NT2/D1 (cell line): ENCODE measurements around the gene ITGB2.

Experiments used
- DNase-seq: peaks from one replicate; pipeline ENCODE4 v3.0.0-alpha.2; 2011; ENCODE audit warnings: low read depth, low spot score
- H3K27me3 ChIP-seq: 2 replicates; pipeline ENCODE4 v1.6.0; 2011; ENCODE audit warnings: mild to moderate bottlenecking; ENCODE audit not compliant: insufficient read length, insufficient read depth
- H3K36me3 ChIP-seq: 2 replicates; pipeline ENCODE4 v1.6.1; 2011; ENCODE audit warnings: mild to moderate bottlenecking, low read length, mixed read lengths; ENCODE audit not compliant: insufficient read depth, insufficient read length
- H3K4me1 ChIP-seq: 2 replicates; pipeline ENCODE4 v1.5.1; 2011; ENCODE audit not compliant: insufficient read depth, insufficient read length
- H3K4me3 ChIP-seq: 2 replicates; pipeline ENCODE4 v1.5.1; 2011; ENCODE audit warnings: low read depth; ENCODE audit not compliant: insufficient read length
- H3K9ac ChIP-seq: 2 replicates; pipeline ENCODE4 v1.6.0; 2011; ENCODE audit warnings: low read depth; ENCODE audit not compliant: insufficient read length
- H3K9me3 ChIP-seq: 2 replicates; pipeline ENCODE4 v1.5.1; 2011; ENCODE audit warnings: mild to moderate bottlenecking, low read length; ENCODE audit not compliant: insufficient read depth
- SUZ12 ChIP-seq: IDR thresholded peaks from 2 replicates; pipeline ENCODE4 v1.6.1; 2011; ENCODE audit not compliant: insufficient read length, insufficient read depth; ENCODE audit errors: extremely low read depth
- YY1 ChIP-seq: IDR thresholded peaks from 2 replicates; pipeline ENCODE4 v1.6.1; 2011; ENCODE audit not compliant: insufficient read length, insufficient read depth
- ZNF274 ChIP-seq: IDR thresholded peaks from 2 replicates; pipeline ENCODE4 v1.6.1; 2011; ENCODE audit warnings: mild to moderate bottlenecking, low read depth, low read length

ITGB2 gene

DNA sequence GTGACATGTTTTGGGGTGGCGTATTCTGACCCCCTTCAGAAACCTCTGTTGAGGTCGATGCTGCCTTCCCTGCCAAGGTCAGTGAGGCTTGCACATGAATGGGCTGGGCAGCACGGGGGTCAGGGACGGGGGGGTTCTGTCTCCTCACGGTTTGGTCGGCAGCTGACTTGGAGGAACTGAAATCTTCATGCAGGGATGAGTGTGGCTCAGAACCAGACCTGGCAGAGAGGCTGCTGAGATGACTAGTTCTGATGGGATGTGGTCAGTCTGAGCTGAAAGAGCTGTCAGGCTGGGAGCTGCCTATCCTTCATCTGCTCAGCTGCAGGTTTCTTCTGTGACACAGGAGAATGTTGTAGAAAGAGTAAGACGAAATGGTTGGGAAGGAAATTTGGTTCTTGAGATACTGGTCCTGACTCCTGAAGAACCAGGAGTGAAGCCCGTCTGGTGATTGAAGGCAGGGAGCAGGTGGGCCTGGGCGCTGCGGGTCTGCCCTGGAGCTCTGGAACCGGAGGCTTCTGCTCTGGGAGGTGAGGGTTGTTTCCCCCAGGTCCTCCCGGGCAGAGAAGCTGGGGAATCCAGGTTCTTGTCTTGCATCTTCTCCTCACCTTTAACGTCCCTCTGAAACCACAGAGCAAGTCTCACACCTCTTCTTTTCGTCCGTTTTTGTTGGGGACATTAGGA is 22.4 kb upstream of the ITGB2 start:
- H3K9me3 ChIP-seq, result no peaks in the 10 kb centered on the region
- DNase-seq, result no peak
- peaks cover 80% of the 10 kb centered on the region for H3K36me3 ChIP-seq
- no peaks in the 10 kb centered on the region for H3K27me3 ChIP-seq
- TF ChIP-seq SUZ12 (no peak), ZNF274 (no peak), YY1 (no peak)
- H3K9ac ChIP-seq, result no peak overlapping the region
- H3K4me3 ChIP-seq, result no peak overlapping the region
- H3K4me1 ChIP-seq, result peaks cover 8% of the 10 kb centered on the region

DNA sequence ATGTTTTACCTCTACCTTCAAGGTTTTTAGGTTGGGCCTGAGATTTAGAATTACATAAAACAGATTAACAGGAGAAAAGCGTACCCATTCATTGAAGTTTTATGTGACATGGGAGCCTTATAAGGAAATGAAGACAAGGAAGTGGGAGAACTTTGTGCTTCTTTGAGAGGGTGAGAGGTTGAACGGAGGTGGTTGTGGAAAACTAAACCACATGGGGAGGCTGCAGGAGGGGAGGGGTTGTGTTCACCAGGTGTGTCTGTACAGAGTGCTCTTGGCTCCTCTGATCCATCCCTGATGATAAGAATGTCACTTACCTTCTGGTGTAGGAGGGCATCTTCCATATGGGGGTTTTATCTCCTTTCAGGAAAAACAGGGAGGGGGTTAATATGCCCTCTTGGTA is 21.9 kb upstream of the ITGB2 start:
- Histone ChIP-seq H3K4me1 (peaks cover 8% of the 10 kb centered on the region), H3K9ac (no peak overlapping the region), H3K27me3 (no peaks in the 10 kb centered on the region), H3K36me3 (peaks cover 78% of the 10 kb centered on the region), H3K9me3 (no peaks in the 10 kb centered on the region), H3K4me3 (no peak overlapping the region)
- TF ChIP-seq ZNF274 (no peak), SUZ12 (no peak), YY1 (no peak)
- DNase-seq, result no peak

DNA sequence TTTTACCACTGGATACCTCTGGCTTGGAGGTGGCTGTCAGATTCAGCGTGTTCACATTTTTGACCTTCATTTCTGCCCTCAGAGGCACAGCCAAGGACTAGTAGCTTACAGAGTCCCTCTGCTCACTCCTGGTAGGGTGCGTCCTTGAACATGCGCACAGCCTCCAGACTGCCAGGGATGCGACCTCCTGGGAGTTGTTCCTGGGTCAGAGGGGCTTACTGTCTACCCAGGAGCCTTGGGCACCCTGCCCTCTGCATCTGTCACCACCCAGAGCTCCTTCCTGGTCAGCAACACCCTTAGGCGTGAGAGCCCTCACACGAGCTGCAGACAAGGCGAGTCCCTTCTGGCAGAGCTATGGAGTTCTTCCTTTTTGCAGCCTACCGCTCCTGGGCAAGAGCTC is 20.9 kb upstream of the ITGB2 start:
- H3K36me3 ChIP-seq, result peaks cover 68% of the 10 kb centered on the region
- H3K4me3 ChIP-seq, result no peak overlapping the region
- H3K9me3 ChIP-seq, result no peaks in the 10 kb centered on the region
- peaks cover 8% of the 10 kb centered on the region for H3K4me1 ChIP-seq
- TF ChIP-seq ZNF274 (no peak), YY1 (no peak), SUZ12 (no peak)
- no peak for DNase-seq
- H3K27me3 ChIP-seq, result no peaks in the 10 kb centered on the region
- peak overlapping the region; percentile 99 for H3K9ac ChIP-seq

DNA sequence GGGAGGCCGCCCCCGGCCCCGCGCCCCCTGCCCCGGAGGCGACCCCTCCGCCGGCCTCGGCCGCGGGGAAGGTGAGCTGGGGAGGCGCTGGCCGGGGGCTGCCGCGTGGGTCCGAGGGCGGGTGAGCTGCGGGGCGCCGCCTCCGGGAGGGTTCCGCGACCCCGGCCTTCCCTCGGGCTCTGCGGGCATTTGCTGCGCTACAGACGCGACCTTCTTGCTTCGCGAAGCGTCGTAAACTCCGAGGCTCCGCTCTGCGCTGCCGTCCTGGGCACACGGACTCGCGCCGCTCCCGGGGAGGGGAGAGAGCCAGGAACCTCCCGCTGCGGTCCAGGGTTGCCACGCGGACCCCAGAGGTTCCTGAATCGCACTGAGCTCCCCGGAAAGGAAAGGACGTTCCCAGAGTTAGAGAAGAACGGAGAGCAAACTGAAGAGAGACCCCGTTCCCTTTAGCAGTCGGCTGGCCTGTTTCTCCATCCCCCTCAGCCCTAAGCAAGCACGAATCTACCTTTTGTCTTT is 19.5 kb upstream of the ITGB2 start:
- TF ChIP-seq SUZ12, result no peak
- no peak for TF ChIP-seq ZNF274
- no peak for TF ChIP-seq YY1
- DNase-seq, result no peak
- H3K27me3 ChIP-seq, result no peaks in the 10 kb centered on the region
- peaks cover 58% of the 10 kb centered on the region for H3K36me3 ChIP-seq
- H3K4me3 ChIP-seq, result peak overlapping the region; percentile 91
- H3K4me1 ChIP-seq, result peaks cover 5% of the 10 kb centered on the region
- peak overlapping the region; percentile 99 for H3K9ac ChIP-seq
- no peaks in the 10 kb centered on the region for H3K9me3 ChIP-seq

DNA sequence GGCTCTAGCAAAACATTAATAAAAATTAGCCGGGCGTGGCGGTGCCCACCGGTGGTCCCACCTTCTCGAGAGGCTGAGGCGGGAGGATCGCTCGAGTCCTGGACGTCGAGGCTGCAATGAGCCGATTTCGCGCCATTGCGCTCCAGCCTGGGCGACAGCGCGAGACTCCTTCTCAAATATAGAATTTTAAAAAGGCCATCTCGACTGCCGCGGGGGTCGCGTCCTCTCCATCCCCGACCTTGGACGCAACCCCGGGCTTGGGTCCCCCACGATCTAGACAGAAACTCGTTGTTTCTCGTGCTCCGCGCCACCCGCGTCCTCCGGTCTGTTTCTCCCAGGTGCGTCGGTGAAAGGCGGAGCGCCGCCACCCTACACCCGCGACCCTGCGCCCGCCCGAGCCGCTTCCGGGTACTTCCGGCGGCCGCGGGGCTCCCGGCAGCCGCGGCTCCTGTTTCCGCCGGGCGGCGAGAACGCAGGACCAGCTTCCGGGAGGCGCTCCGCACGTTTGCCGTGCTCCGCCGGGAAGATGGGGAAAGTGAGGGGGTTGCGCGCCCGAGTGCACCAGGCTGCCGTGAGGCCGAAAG is 18.9 kb upstream of the ITGB2 start, which contains the start of gene SLX9:
TSS of gene SLX9 (plus strand) at position 498 of the 584 bp plus-strand sequence. CDS start at position 527, 29 bp downstream.
- DNase-seq, result peak; percentile 89
- Histone ChIP-seq H3K4me1 (peaks cover 5% of the 10 kb centered on the region), H3K9ac (peak within 1 kb of the TSS; percentile 99)

DNA sequence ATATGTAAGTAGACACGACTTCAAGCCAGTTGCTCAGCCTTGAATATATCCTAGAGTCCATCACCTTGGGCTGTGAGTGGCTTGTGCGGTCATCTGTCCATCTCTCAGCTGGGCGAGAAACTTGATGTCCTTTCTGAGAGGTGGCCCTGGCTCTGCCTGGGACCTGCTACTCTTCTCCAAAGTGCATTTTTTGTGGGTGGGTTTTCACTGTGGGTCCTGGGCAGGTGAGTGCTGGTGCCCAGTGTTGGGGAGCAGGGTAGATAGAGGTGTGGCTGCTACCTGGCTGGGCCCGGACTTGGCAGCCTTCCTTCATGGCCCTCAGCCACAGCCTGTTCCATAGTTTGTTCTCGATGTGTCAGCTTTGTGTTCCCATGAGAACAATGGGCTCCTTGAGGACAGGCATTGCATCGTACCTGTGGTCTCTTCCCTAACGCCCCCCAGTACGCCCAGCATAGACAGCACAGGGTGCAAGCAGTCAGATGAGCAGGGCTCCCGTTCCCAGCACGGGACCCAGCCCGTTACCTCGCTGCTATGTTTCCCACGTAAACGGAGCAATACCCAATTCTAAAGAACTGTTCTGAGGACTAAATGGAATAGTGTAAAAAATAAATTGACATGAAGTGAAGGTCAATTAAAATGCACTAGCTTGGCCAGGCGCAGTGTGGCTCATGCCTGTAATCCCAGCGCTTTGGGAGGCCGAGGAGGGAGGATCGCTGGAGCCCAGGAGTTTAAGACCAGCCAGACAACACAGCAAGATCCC is 18.3 kb upstream of the ITGB2 start:
- H3K9ac ChIP-seq, result peak overlapping the region; percentile 99
- TF ChIP-seq ZNF274, result no peak
- peaks cover 4% of the 10 kb centered on the region for H3K27me3 ChIP-seq
- DNase-seq, result no peak
- peaks cover 50% of the 10 kb centered on the region for H3K36me3 ChIP-seq
- peak overlapping the region; percentile 91 for H3K4me3 ChIP-seq
- H3K4me1 ChIP-seq, result peaks cover 5% of the 10 kb centered on the region
- H3K9me3 ChIP-seq, result no peaks in the 10 kb centered on the region

More for the DNA sequence above, 18.9 kb upstream of the ITGB2 start, which contains the start of gene SLX9:
- peaks cover 52% of the 10 kb centered on the region for H3K36me3 ChIP-seq
- TF ChIP-seq SUZ12 (no peak), YY1 (peak; percentile 9)
- peak within 1 kb of the TSS; percentile 91 for H3K4me3 ChIP-seq
- H3K27me3 ChIP-seq, result no peaks in the 10 kb centered on the region
- no peaks in the 10 kb centered on the region for H3K9me3 ChIP-seq

DNA sequence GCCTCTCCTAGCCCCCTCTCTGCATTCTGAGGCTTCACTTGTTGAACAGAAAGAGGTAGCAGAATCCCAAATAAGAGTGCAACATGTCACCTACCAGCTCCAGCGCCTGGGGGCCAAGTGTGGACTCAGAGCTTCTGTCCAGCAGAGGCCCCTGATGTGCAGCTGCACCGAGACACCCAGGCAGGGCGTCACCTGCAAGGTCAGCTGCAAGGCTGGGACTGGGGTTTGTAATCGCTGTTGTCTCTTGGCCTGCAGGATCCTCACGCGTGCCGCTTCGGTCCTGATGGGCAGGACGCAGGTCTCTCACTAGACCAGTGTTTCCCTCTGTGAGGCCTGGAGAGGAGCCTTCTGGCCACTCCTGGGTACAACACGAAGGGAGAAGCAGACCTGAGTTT is 14.8 kb upstream of the ITGB2 start:
- TF ChIP-seq YY1 (no peak), ZNF274 (no peak), SUZ12 (no peak)
- no peak overlapping the region for H3K9ac ChIP-seq
- peaks cover 25% of the 10 kb centered on the region for H3K36me3 ChIP-seq
- H3K4me1 ChIP-seq, result peaks cover 13% of the 10 kb centered on the region
- no peak for DNase-seq
- no peak overlapping the region for H3K4me3 ChIP-seq
- no peaks in the 10 kb centered on the region for H3K9me3 ChIP-seq
- H3K27me3 ChIP-seq, result peaks cover 39% of the 10 kb centered on the region
